ENCODE data around the gene RHOH.

- TF ChIP-seq CTCF (optimal IDR thresholded peaks at IDR 0.05 in 1 of 3, IDR thresholded peaks at IDR 0.05 in 1 of 3, conservative IDR thresholded peaks at IDR 0.05 in 1 of 3; ENCODE audit: extremely low read depth in 1 of 3, insufficient read depth in 2 of 3, low read length in 3 of 3) (no peak), EZH2 (IDR thresholded peaks at IDR 0.05; ENCODE audit: low read length) (no peak)
Observed at GRCh38 chr4:40234519-40235039, 37.7 kb downstream of the RHOH start.

Measured in keratinocyte (primary cell).